Measurements from ENCODE around the gene MUL1. TPM values are rescaled to one million over a fixed set of nuclear protein-coding genes. Genes with fewer than 3 reads are reported as not detected.

MUL1 gene
- total RNA-seq, 2 donors from 2014 or later = 15.6 to 19.8 TPM

GRCh38 chr1:20473894-20474293, 34.1 kb downstream of the MUL1 start:
- Mint-ChIP-seq H3K27me3 (ENCODE audit: insufficient read depth) (peaks cover 45% of the 10 kb centered on the region), H3K27ac (no peak overlapping the region), H3K9me3 (no peaks in the 10 kb centered on the region), H3K4me1 (peaks cover 30% of the 10 kb centered on the region), H3K36me3 (ENCODE audit: low read depth) (no peaks in the 10 kb centered on the region), H3K4me3 (no peak overlapping the region)
- DNase-seq = no peak
- no peaks in the 10 kb centered on the region for H3K9me3 ChIP-seq (ENCODE audit: control insufficient read depth, low read length)
- H3K4me1 ChIP-seq (ENCODE audit: control insufficient read depth, insufficient read depth, low read length) = peaks cover 9% of the 10 kb centered on the region
- H3K36me3 ChIP-seq (ENCODE audit: control insufficient read depth, insufficient read depth, low read length) = no peaks in the 10 kb centered on the region
- TF ChIP-seq CTCF (conservative IDR thresholded peaks at IDR 0.05) = no peak
- H3K9ac ChIP-seq (ENCODE audit: extremely low read depth, low read length, poor library complexity, severe bottlenecking) = no peak overlapping the region
- no peak overlapping the region for H3K27ac ChIP-seq (ENCODE audit: low read depth, low read length)
- WGBS, 2 experiments (ENCODE audit: insufficient coverage in 1 of 2, insufficient read length in 1 of 2) = 91% methylated on average over 3 of the region's 4 CpGs; no CpG with 5 or more reads in 1 of the 2 experiments
- H3K27me3 ChIP-seq (ENCODE audit: control insufficient read depth, insufficient read depth, low read length, poor library complexity, severe bottlenecking) = peaks cover 15% of the 10 kb centered on the region
- no peak overlapping the region for H3K4me3 ChIP-seq (ENCODE audit: low read length)

GRCh38 chr1:20472860-20473711, 34.9 kb downstream of the MUL1 start:
- H3K9me3 Mint-ChIP-seq = no peaks in the 10 kb centered on the region
- H3K27ac ChIP-seq (ENCODE audit: low read depth, low read length) = no peak overlapping the region

GRCh38 chr1:20472121-20472520, 35.8 kb downstream of the MUL1 start:
- peaks cover 19% of the 10 kb centered on the region for H3K4me1 Mint-ChIP-seq
- Histone ChIP-seq H3K9ac (ENCODE audit: extremely low read depth, low read length, poor library complexity, severe bottlenecking) (no peak overlapping the region), H3K36me3 (ENCODE audit: control insufficient read depth, insufficient read depth, low read length) (no peaks in the 10 kb centered on the region), H3K9me3 (ENCODE audit: control insufficient read depth, low read length) (no peaks in the 10 kb centered on the region), H3K27me3 (ENCODE audit: control insufficient read depth, insufficient read depth, low read length, poor library complexity, severe bottlenecking) (peaks cover 28% of the 10 kb centered on the region), H3K4me1 (ENCODE audit: control insufficient read depth, insufficient read depth, low read length) (peaks cover 5% of the 10 kb centered on the region), H3K27ac (ENCODE audit: low read depth, low read length) (no peak overlapping the region), H3K4me3 (ENCODE audit: low read length) (no peak overlapping the region)
- WGBS, 2 experiments (ENCODE audit: insufficient coverage in 1 of 2, insufficient read length in 1 of 2) = 86 to 89% methylated on average over 2 to 4 of the region's 4 CpGs
- H3K9me3 Mint-ChIP-seq = no peaks in the 10 kb centered on the region
- H3K4me3 Mint-ChIP-seq = no peak overlapping the region
- no peaks in the 10 kb centered on the region for H3K36me3 Mint-ChIP-seq (ENCODE audit: low read depth)
- peaks cover 30% of the 10 kb centered on the region for H3K27me3 Mint-ChIP-seq (ENCODE audit: insufficient read depth)
- no peak for TF ChIP-seq CTCF (conservative IDR thresholded peaks at IDR 0.05)
- H3K27ac Mint-ChIP-seq = no peak overlapping the region
- DNase-seq = no peak

More at GRCh38 chr1:20472860-20473711, 34.9 kb downstream of the MUL1 start:
- no peaks in the 10 kb centered on the region for H3K9me3 ChIP-seq (ENCODE audit: control insufficient read depth, low read length)
- Mint-ChIP-seq H3K27me3 (ENCODE audit: insufficient read depth) (peaks cover 37% of the 10 kb centered on the region), H3K4me3 (peak overlapping the region; percentile 48), H3K27ac (no peak overlapping the region), H3K4me1 (peaks cover 25% of the 10 kb centered on the region), H3K36me3 (ENCODE audit: low read depth) (no peaks in the 10 kb centered on the region)
- H3K27me3 ChIP-seq (ENCODE audit: control insufficient read depth, insufficient read depth, low read length, poor library complexity, severe bottlenecking) = peaks cover 23% of the 10 kb centered on the region
- DNase-seq = peak; percentile 93
- 35 to 41% methylated on average over 24 to 28 of the region's 28 CpGs for WGBS, 2 experiments (ENCODE audit: insufficient coverage in 1 of 2, insufficient read length in 1 of 2)
- no peak for TF ChIP-seq CTCF (conservative IDR thresholded peaks at IDR 0.05)
- H3K4me1 ChIP-seq (ENCODE audit: control insufficient read depth, insufficient read depth, low read length) = peaks cover 9% of the 10 kb centered on the region
- H3K9ac ChIP-seq (ENCODE audit: extremely low read depth, low read length, poor library complexity, severe bottlenecking) = no peak overlapping the region
- H3K4me3 ChIP-seq (ENCODE audit: low read length) = no peak overlapping the region
- no peaks in the 10 kb centered on the region for H3K36me3 ChIP-seq (ENCODE audit: control insufficient read depth, insufficient read depth, low read length)
